H1 (cell line): Measurements from ENCODE around the gene DEFB113. TPM values are rescaled to one million over a fixed set of nuclear protein-coding genes. Genes with fewer than 3 reads are reported as not detected.

ENCODE experiments used
- CTCF ChIA-PET: fragments of 300-600 bp; sonication (Branson Sonifier 250); formaldehyde crosslinking; loops from one replicate; lab custom pipeline; 2021; ENCODE audit not compliant: partially characterized antibody; lab: Charles Lee
- POLR2A ChIA-PET: fragments of 300-600 bp; sonication (Branson Sonifier 250); formaldehyde crosslinking; loops from one replicate; lab custom pipeline; 2021; ENCODE audit warnings: inconsistent platforms; ENCODE audit not compliant: partially characterized antibody; lab: Charles Lee
- DNase-seq, 2 experiments: peaks; one replicate each; pipeline versions ENCODE4 v3.0.0 to v3.0.0-alpha.2; 2010 to 2022; ENCODE audit warnings: low spot score in 2 of 2, low read depth in 1 of 2, mixed read lengths in 1 of 2
- FAIRE-seq: peaks from 2 replicates; lab custom pipeline; 2011; peaks lifted over from hg19 to GRCh38; lab: Jason Lieb, UNC
- H2AFZ ChIP-seq: 2 replicates; pipeline ENCODE4 v1.8.1; 2012; ENCODE audit warnings: low read length, inconsistent platforms
- H2AK5ac ChIP-seq: 2 replicates; pipeline ENCODE4 v1.6.1; 2013; ENCODE audit warnings: low read depth, low read length
- H2BK120ac ChIP-seq: replicated peaks from 2 replicates; pipeline ENCODE3; 2013; ENCODE audit warnings: low read depth, low read length, inconsistent platforms
- H2BK12ac ChIP-seq: 2 replicates; pipeline ENCODE4 v1.6.1; 2013; ENCODE audit warnings: low read depth, low read length
- H2BK15ac ChIP-seq: 2 replicates; pipeline ENCODE4 v1.6.1; 2013; ENCODE audit warnings: low read length
- H2BK20ac ChIP-seq: 2 replicates; pipeline ENCODE4 v1.6.1; 2013; ENCODE audit warnings: low read length
- H2BK5ac ChIP-seq: 2 replicates; pipeline ENCODE4 v1.6.1; 2013; ENCODE audit warnings: low read depth, low read length
- H3K14ac ChIP-seq: 2 replicates; pipeline ENCODE4 v1.6.1; 2013; ENCODE audit warnings: inconsistent platforms; ENCODE audit not compliant: insufficient read length
- H3K18ac ChIP-seq: 2 replicates; pipeline ENCODE4 v1.6.1; 2013; ENCODE audit warnings: low read length; ENCODE audit errors: extremely low read depth
- H3K23ac ChIP-seq: 2 replicates; pipeline ENCODE4 v1.6.1; 2013; ENCODE audit warnings: inconsistent platforms; ENCODE audit not compliant: insufficient read length
- H3K23me2 ChIP-seq: 2 replicates; pipeline ENCODE4 v1.6.1; 2013; ENCODE audit warnings: low read depth, low read length
- H3K27ac ChIP-seq: 2 replicates; pipeline ENCODE4 v1.6.1; 2011; ENCODE audit warnings: low read depth, low read length, inconsistent platforms
- H3K27me3 ChIP-seq, 4 experiments: replicated peaks in 1 of 4; 1 replicate in 1 of 4; 2 replicates in 3 of 4; pipeline versions ENCODE4 v1.6.1 to v1.8.1; 2011 to 2013; ENCODE audit warnings: low read length in 3 of 4, mild to moderate bottlenecking in 3 of 4, inconsistent platforms in 2 of 4, mixed read lengths in 2 of 4, moderate library complexity in 1 of 4; ENCODE audit not compliant: control insufficient read depth in 3 of 4, insufficient read depth in 3 of 4; ENCODE audit errors: extremely low read depth in 1 of 4
- H3K36me3 ChIP-seq, 4 experiments: 2 replicates each; pipeline versions ENCODE4 v1.6.1 to v1.8.1; 2011 to 2013; ENCODE audit warnings: mild to moderate bottlenecking in 4 of 4, low read length in 3 of 4, moderate library complexity in 2 of 4, control low read depth in 1 of 4, inconsistent platforms in 1 of 4; ENCODE audit not compliant: insufficient read depth in 4 of 4, control insufficient read depth in 2 of 4
- H3K4ac ChIP-seq: replicated peaks from 2 replicates; pipeline ENCODE3; 2013; ENCODE audit warnings: low read length, low read depth, mixed read lengths, inconsistent platforms; ENCODE audit not compliant: insufficient read length
- H3K4me1 ChIP-seq, 4 experiments: replicated peaks in 1 of 4; 1 replicate in 1 of 4; 2 replicates in 3 of 4; pipeline versions ENCODE4 v1.6.1 to v1.8.1; 2011 to 2013; ENCODE audit warnings: low read length in 3 of 4, inconsistent platforms in 2 of 4, mixed read lengths in 1 of 4; ENCODE audit not compliant: insufficient read depth in 4 of 4, control insufficient read depth in 3 of 4
- H3K4me2 ChIP-seq, 2 experiments: 2 replicates each; pipeline versions ENCODE4 v1.6.1 to v1.8.1; 2011 to 2013; ENCODE audit warnings: low read depth in 2 of 2, low read length in 2 of 2, control low read depth in 1 of 2, inconsistent platforms in 1 of 2, mild to moderate bottlenecking in 1 of 2; ENCODE audit not compliant: insufficient read depth in 1 of 2
- H3K4me3 ChIP-seq, 4 experiments: fragments of 200-600, 300-600 bp in 1 of 4; sonication (generic), shearing (Covaris generic), sonication (Bioruptor Twin) in 1 of 4; 2 replicates each; pipeline versions ENCODE4 v1.5.1 to v1.8.1; 2011 to 2016; ENCODE audit warnings: low read length in 4 of 4, low read depth in 3 of 4, control low read depth in 2 of 4, inconsistent platforms in 2 of 4, mild to moderate bottlenecking in 2 of 4, mixed read lengths in 1 of 4, moderate library complexity in 1 of 4; ENCODE audit not compliant: insufficient read depth in 2 of 4; ENCODE audit errors: extremely low read depth in 1 of 4
- H3K56ac ChIP-seq: replicated peaks from 2 replicates; pipeline ENCODE3; 2013; ENCODE audit warnings: low read depth, mild to moderate bottlenecking, mixed read lengths, low read length, inconsistent platforms; ENCODE audit not compliant: insufficient read length
- H3K79me1 ChIP-seq: 2 replicates; pipeline ENCODE4 v1.6.1; 2013; ENCODE audit warnings: low read depth, low read length, control low read depth
- H3K79me2 ChIP-seq, 2 experiments: 2 replicates each; pipeline versions ENCODE4 v1.6.1 to v1.8.1; 2012 to 2013; ENCODE audit warnings: low read length in 2 of 2, mild to moderate bottlenecking in 2 of 2, inconsistent platforms in 1 of 2; ENCODE audit not compliant: insufficient read depth in 2 of 2, control insufficient read depth in 1 of 2
- H3K9ac ChIP-seq, 4 experiments: replicated peaks in 1 of 4; 1 replicate in 1 of 4; 2 replicates in 3 of 4; pipeline versions ENCODE4 v1.6.1 to v1.8.1; 2011 to 2013; ENCODE audit warnings: low read depth in 3 of 4, low read length in 3 of 4, control low read depth in 2 of 4, mild to moderate bottlenecking in 2 of 4, moderate library complexity in 2 of 4, inconsistent platforms in 1 of 4; ENCODE audit errors: extremely low read depth in 1 of 4
- H3K9me3 ChIP-seq, 2 experiments: 2 replicates each; pipeline versions ENCODE4 v1.6.1 to v1.8.1; 2012 to 2013; ENCODE audit warnings: mild to moderate bottlenecking in 2 of 2, moderate library complexity in 2 of 2, control low read depth in 1 of 2, inconsistent platforms in 1 of 2, low read depth in 1 of 2, low read length in 1 of 2, mixed read lengths in 1 of 2; ENCODE audit not compliant: insufficient read depth in 2 of 2
- H4K20me1 ChIP-seq, 2 experiments: replicated peaks in 1 of 2; 2 replicates each; pipeline versions ENCODE3 to v1.8.1; 2011 to 2013; ENCODE audit warnings: inconsistent platforms in 2 of 2, low read length in 2 of 2, mild to moderate bottlenecking in 1 of 2; ENCODE audit not compliant: insufficient read depth in 2 of 2, control insufficient read depth in 1 of 2
- H4K5ac ChIP-seq: 2 replicates; pipeline ENCODE4 v1.6.1; 2013; ENCODE audit warnings: low read length, low read depth, mixed read lengths, inconsistent platforms; ENCODE audit not compliant: insufficient read length
- H4K8ac ChIP-seq: 2 replicates; pipeline ENCODE4 v1.8.0; 2013; ENCODE audit warnings: mild to moderate bottlenecking, moderate library complexity, low read length, inconsistent platforms; ENCODE audit not compliant: insufficient read depth; ENCODE audit errors: extremely low read depth
- H4K91ac ChIP-seq: replicated peaks from 2 replicates; pipeline ENCODE3; 2013; ENCODE audit warnings: low read length, mixed read lengths, inconsistent platforms; ENCODE audit not compliant: insufficient read length
- BRCA1 ChIP-seq: IDR thresholded peaks from 2 replicates; pipeline ENCODE4 v1.6.1; 2012; ENCODE audit warnings: low read depth, low read length, improper control_type of control experiment
- CBX5 ChIP-seq: fragments of 300-800, 300-1000 bp; sonication (generic); IDR thresholded peaks from 2 replicates; pipeline ENCODE4 v1.7.1; 2016; ENCODE audit warnings: antibody characterized with exemption, low read length, low read depth
- CREB1 ChIP-seq: IDR thresholded peaks from 2 replicates; pipeline ENCODE4 v1.6.1; 2012; ENCODE audit warnings: inconsistent platforms
- CTCF ChIP-seq, 3 experiments: IDR thresholded peaks; 1 replicate in 2 of 3; 2 replicates in 1 of 3; pipeline versions ENCODE4 v1.5.1 to v1.6.1; 2011; ENCODE audit warnings: low read length in 3 of 3, mild to moderate bottlenecking in 3 of 3, inconsistent platforms in 2 of 3, low read depth in 1 of 3, moderate library complexity in 1 of 3; ENCODE audit not compliant: insufficient read depth in 1 of 3; ENCODE audit errors: control extremely low read depth in 1 of 3
- EGR1 ChIP-seq: IDR thresholded peaks from 2 replicates; pipeline ENCODE4 v1.6.1; 2011; ENCODE audit warnings: low read depth, low read length, borderline replicate concordance
- JUN ChIP-seq: IDR thresholded peaks from 2 replicates; pipeline ENCODE4 v1.6.1; 2011; ENCODE audit warnings: low read depth, mild to moderate bottlenecking, improper control_type of control experiment, low read length
- POU5F1 ChIP-seq: IDR thresholded peaks from 2 replicates; pipeline ENCODE4 v1.6.1; 2011; ENCODE audit warnings: low read depth, mild to moderate bottlenecking, low read length, moderate library complexity
- SP1 ChIP-seq: IDR thresholded peaks from 2 replicates; pipeline ENCODE4 v1.6.1; 2011; ENCODE audit warnings: low read depth, low read length
- SP2 ChIP-seq: IDR thresholded peaks from 2 replicates; pipeline ENCODE4 v1.6.1; 2012; ENCODE audit warnings: mild to moderate bottlenecking, low read length, inconsistent platforms
- SRF ChIP-seq: IDR thresholded peaks from 2 replicates; pipeline ENCODE4 v1.6.1; 2011; ENCODE audit warnings: mild to moderate bottlenecking, low read depth, low read length, moderate library complexity
- TAF7 ChIP-seq: optimal IDR thresholded peaks from 2 replicates; pipeline ENCODE3; 2011; ENCODE audit warnings: low read depth, mild to moderate bottlenecking, inconsistent platforms, low read length, moderate library complexity, borderline replicate concordance
- USF2 ChIP-seq: IDR thresholded peaks from 2 replicates; pipeline ENCODE4 v1.6.1; 2011; ENCODE audit warnings: low read length, improper control_type of control experiment
- YY1 ChIP-seq: IDR thresholded peaks from 2 replicates; pipeline ENCODE4 v1.6.1; 2011; ENCODE audit warnings: low read depth, mild to moderate bottlenecking, low read length
- WGBS, 2 experiments: shearing (Covaris generic) in 1 of 2; methylation state at CpG; one replicate each; pipeline versions ENCODE4 v1.1.6 to v1.1.7; 2013 to 2015; ENCODE audit warnings: low lambda C conversion rate in 2 of 2, mixed read lengths in 2 of 2, inconsistent platforms in 1 of 2, low coverage in 1 of 2, missing lambda C conversion rate in 1 of 2; ENCODE audit not compliant: insufficient replicate concordance in 2 of 2, insufficient coverage in 1 of 2, insufficient read length in 1 of 2; ENCODE audit errors: extremely low coverage in 1 of 2, missing lambda C conversion rate in 1 of 2; 5-methylcytosine and 5-hydroxymethylcytosine counted together
- polyA plus RNA-seq, 7 experiments: library from polyadenylated mRNA; depleted of rRNA in 3 of 7; stranded (reverse) in 5 of 7; unstranded in 2 of 7; fragments of >200 nt in 5 of 7; fragments of 200-250 nt in 2 of 7; gene quantifications; 1 replicate in 5 of 7; 2 replicates in 1 of 7; 4 replicates in 1 of 7; pipeline versions ENCODE4 v1.2.1 to v1.2.3, GENCODE V29; 2011 to 2013; ENCODE audit warnings: missing spikeins in 2 of 7, mixed read lengths in 2 of 7
- total RNA-seq: library from RNA; stranded (reverse); fragmentation: NEBNext Ultra II Directional; extraction: Animal tissue kit (Norgen Biotek cat#: 25700); gene quantifications from 2 replicates; pipeline ENCODE4 v1.2.1, GENCODE V29; 2021

DEFB113 gene
- total and polyA plus RNA-seq, 2 of the 8 experiments (the other 6 are each of a cell fraction or from before 2014, with no cell fraction given) = not detected

- Histone ChIP-seq H2BK12ac (no peak overlapping the region), H3K4me1 (no peaks in the 10 kb centered on the region; a peak in 2 of 7 replicates), H2BK5ac (no peak overlapping the region), H4K8ac (no peak overlapping the region), H2AK5ac (no peak overlapping the region), H2BK120ac (no peak overlapping the region), H3K4me2 (no peak overlapping the region), H2AFZ (no peak overlapping the region), H4K20me1 (no peaks in the 10 kb centered on the region), H3K4me3 (no peak overlapping the region), H2BK15ac (no peak overlapping the region), H3K23ac (no peak overlapping the region), H3K36me3 (no peaks in the 10 kb centered on the region), H3K14ac (no peak overlapping the region), H3K56ac (no peak overlapping the region), H3K9ac (no peak overlapping the region), H3K79me2 (no peaks in the 10 kb centered on the region), H3K9me3 (no peaks in the 10 kb centered on the region), H3K23me2 (no peaks in the 10 kb centered on the region), H2BK20ac (no peak overlapping the region), H3K18ac (no peak overlapping the region), H3K27ac (no peak overlapping the region), H3K79me1 (no peaks in the 10 kb centered on the region), H4K91ac (no peak overlapping the region), H3K4ac (no peak overlapping the region), H3K27me3 (no peaks in the 10 kb centered on the region), H4K5ac (no peak overlapping the region)
- FAIRE-seq = no peak
- DNase-seq = no peak
- ChIA-PET POLR2A (no interaction called here), CTCF (no interaction called here)
- WGBS, 2 experiments = 88% methylated on average over 2 of the region's 2 CpGs; no CpG with 5 or more reads in 1 of the 2 experiments
- TF ChIP-seq POU5F1 = no peak
- TF ChIP-seq CBX5 = no peak
- TF ChIP-seq SP2 = no peak
- no peak for TF ChIP-seq EGR1
- no peak for TF ChIP-seq CTCF (IDR thresholded peaks at IDR 0.05; ENCODE audit: control extremely low read depth in 1 of 3, insufficient read depth in 1 of 3, low read depth in 1 of 3, low read length in 3 of 3)
- no peak for TF ChIP-seq SP1
- TF ChIP-seq SRF = no peak
- TF ChIP-seq TAF7 = no peak
- TF ChIP-seq YY1 = no peak
- no peak for TF ChIP-seq CREB1
- TF ChIP-seq BRCA1 = no peak
- no peak for TF ChIP-seq USF2
- TF ChIP-seq JUN = no peak
Observed at GRCh38 chr6:49982046-49982445, 12.6 kb upstream of the DEFB113 start.
